Heart left ventricle (tissue), 16 donors: ENCODE measurements around the gene MEGF11. TPM values are rescaled to one million over a fixed set of nuclear protein-coding genes. Genes with fewer than 3 reads are reported as not detected.

Experiments
- ATAC-seq, 4 donors: fragments of 200-7000 bp; cut with Tn5 transposase; one replicate each; pipeline ENCODE4 v1.9.1; 2020 to 2022; ENCODE audit warnings: moderate library complexity in 4 of 4, mild to moderate bottlenecking in 3 of 4, moderate number of reproducible peaks in 1 of 4
- DNase-seq, 5 donors: peaks; one replicate each; pipeline ENCODE4 v3.0.0-alpha.2; 2020
- H3K27ac ChIP-seq, 12 donors: fragments of 200-600 bp; sonication (generic) in 4 of 12; one replicate each; pipeline versions ENCODE4 v1.5.0 to v1.8.0; 2016 to 2022; ENCODE audit warnings: mild to moderate bottlenecking in 2 of 12
- H3K27me3 ChIP-seq, 9 donors: fragments of 200-600 bp; sonication (generic) in 2 of 9; one replicate each; pipeline versions ENCODE4 v1.5.1 to v1.8.0; 2016 to 2022; ENCODE audit warnings: mild to moderate bottlenecking in 3 of 9
- H3K36me3 ChIP-seq, 9 donors: fragments of 200-600 bp; sonication (generic) in 2 of 9; one replicate each; pipeline versions ENCODE4 v1.5.0 to v1.8.0; 2018 to 2022; ENCODE audit warnings: mild to moderate bottlenecking in 2 of 9
- H3K4me1 ChIP-seq, 12 donors: fragments of 200-600 bp; sonication (generic) in 4 of 12; one replicate each; pipeline versions ENCODE4 v1.5.0 to v1.8.0; 2016 to 2022; ENCODE audit warnings: mild to moderate bottlenecking in 3 of 12
- H3K4me3 ChIP-seq, 12 donors: fragments of 200-600 bp; sonication (generic) in 4 of 12; one replicate each; pipeline versions ENCODE4 v1.5.0 to v1.8.0; 2017 to 2022; ENCODE audit warnings: mild to moderate bottlenecking in 9 of 12, moderate library complexity in 4 of 12
- H3K9me3 ChIP-seq, 12 donors: fragments of 200-600 bp; sonication (generic) in 4 of 12; one replicate each; pipeline versions ENCODE4 v1.5.0 to v1.8.0; 2016 to 2022; ENCODE audit warnings: mild to moderate bottlenecking in 1 of 12
- CTCF ChIP-seq, 12 donors: fragments of 200-600 bp; sonication (generic) in 4 of 12; IDR thresholded peaks; one replicate each; pipeline versions ENCODE4 v1.5.0 to v1.8.0; 2018 to 2022; ENCODE audit warnings: antibody characterized with exemption in 12 of 12, mild to moderate bottlenecking in 5 of 12
- POLR2A ChIP-seq, 2 donors: fragments of 450-650 bp; IDR thresholded peaks; one replicate each; pipeline ENCODE4 v1.6.1; 2017; ENCODE audit warnings: antibody characterized with exemption in 2 of 2, mild to moderate bottlenecking in 2 of 2, moderate library complexity in 2 of 2
- WGBS, 4 donors: extraction: QIAGEN DNeasy Blood & Tissue Kit in 2 of 4; methylation state at CpG; one replicate each; pipeline versions ENCODE4 v1.1.5 to v1.1.7; 2013 to 2018; 5-methylcytosine and 5-hydroxymethylcytosine counted together
- intact Hi-C, 10 donors: fragments of 100-400 bp; cut with DNase I; formaldehyde crosslinking; loops; one replicate each; pipeline versions ENCODE4 v1.11.1 to v1.14.2; 2022
- polyA plus RNA-seq, 2 donors: library from polyadenylated mRNA; stranded (reverse); fragments of 200-250 nt; gene quantifications; one replicate each; pipeline ENCODE4 v1.2.3, GENCODE V29; 2013
- total RNA-seq, 9 donors: library from RNA; depleted of rRNA in 2 of 9; stranded (reverse); fragments of >200 nt in 2 of 9; fragmentation: NEBNext Ultra II Directional in 3 of 9; extraction: Animal tissue kit (Norgen Biotek cat#: 25700) in 3 of 9; gene quantifications; one replicate each; pipeline versions ENCODE4 v1.1.0 to v1.2.4, GENCODE V29; 2016 to 2023
- donor health status: ischemic (EF 13 %, LVEDD 7.1; RV severe dilation, severe dysfunction).
- donor health status: healthy with polysubstance abuse.
- donor health status: DM: no; HTN: yes; CAD: no.
- donor health status: DM: no; HTN: no; CAD: no.
- donor health status: ischemic (EF 25% LVEDD 6.9; RV normal size, moderate dysfunction).
- donor health status: ischemic (EF 25% LVEDD 5.7; RV mildly dilated, moderate dysfunction).
- donor health status: healthy.
- donor health status: DM: yes; HTN: yes; CAD: no.
- donor health status: ischemic (EF 35%, LVEDD 5.7; RV mildly dilated, moderate dysfunction).
- donor health status: nonischemic (EF 11% LVEDD 7.7; RV severe dilation, severe dysfunction).
- donor health status: DM: yes; HTN: yes; CAD: no.
- donor health status: PGD.
- donor health status: ischemic (EF 29% LVEDD 5.4; RV normal size, mild dysfunction).
- donor health status: nonischemic (EF 23%, LVEDD 6.1; RV moderate dilation, normal function).

The MEGF11 gene
- total and polyA plus RNA-seq, 11 donors: 0.07 TPM; not detected in 10

- Histone ChIP-seq H3K9me3 (no peaks in the 10 kb centered on the region), H3K27me3 (no peaks in the 10 kb centered on the region), H3K27ac (no peak overlapping the region), H3K4me3 (no peak overlapping the region), H3K4me1 (peaks cover 0 to 44% (median 5%) of the 10 kb centered on the region in 12 donors), H3K36me3 (peaks cover 0 to 99% (median 90%) of the 10 kb centered on the region in 9 donors)
- TF ChIP-seq POLR2A (IDR thresholded peaks at IDR 0.05) (no peak), CTCF (IDR thresholded peaks at IDR 0.05) (no peak)
- no peak for DNase-seq
- 94 to 96% (median 95%) methylated on average over 6 of the region's 6 CpGs for WGBS, 4 donors
- intact Hi-C loops: no loop called here
- no peak for ATAC-seq
Measured at GRCh38 chr15:65883571-65883970, 370.0 kb downstream of the MEGF11 start.

- no peak overlapping the region for H3K4me3 ChIP-seq
- WGBS, 4 donors: 77 to 84% (median 83%) methylated on average over 3 of the region's 3 CpGs
- no peak for ATAC-seq
Measured at GRCh38 chr15:65881766-65882434, 371.6 kb downstream of the MEGF11 start.

GRCh38 chr15:65877749-65878148 is 375.8 kb downstream of the MEGF11 start:
- DNase-seq: no peak
- H3K4me1 ChIP-seq: peaks cover 0 to 37% (median 17%) of the 10 kb centered on the region in 12 donors
- H3K27me3 ChIP-seq: no peaks in the 10 kb centered on the region
- 93 to 96% (median 95%) methylated on average over 3 of the region's 3 CpGs for WGBS, 4 donors
- peaks cover 0 to 86% (median 64%) of the 10 kb centered on the region in 9 donors for H3K36me3 ChIP-seq
- no peak for ATAC-seq
- no peak for TF ChIP-seq POLR2A (IDR thresholded peaks at IDR 0.05)
- TF ChIP-seq CTCF (IDR thresholded peaks at IDR 0.05): no peak
- no peak overlapping the region for H3K4me3 ChIP-seq
- H3K27ac ChIP-seq: no peak overlapping the region
- intact Hi-C loops: no loop called here
- H3K9me3 ChIP-seq: no peaks in the 10 kb centered on the region

More at GRCh38 chr15:65881766-65882434, 371.6 kb downstream of the MEGF11 start:
- Histone ChIP-seq H3K36me3 (peaks cover 0 to 99% (median 90%) of the 10 kb centered on the region in 9 donors), H3K4me1 (peaks cover 0 to 29% (median 5%) of the 10 kb centered on the region in 12 donors), H3K27ac (no peak overlapping the region), H3K9me3 (no peaks in the 10 kb centered on the region), H3K27me3 (no peaks in the 10 kb centered on the region)
- DNase-seq: no peak
- intact Hi-C loops: no loop called here
- TF ChIP-seq CTCF (IDR thresholded peaks at IDR 0.05) (no peak), POLR2A (IDR thresholded peaks at IDR 0.05) (no peak)

- Histone ChIP-seq H3K9me3 (no peaks in the 10 kb centered on the region), H3K36me3 (peaks cover 0 to 63% (median 44%) of the 10 kb centered on the region in 9 donors), H3K27me3 (no peaks in the 10 kb centered on the region), H3K4me1 (peaks cover 0 to 48% (median 32%) of the 10 kb centered on the region in 12 donors), H3K4me3 (no peak overlapping the region), H3K27ac (peak overlapping the region in 1 of 12 donors; percentile 3)
- WGBS, 4 donors: 86 to 95% (median 92%) methylated on average over 1 of the region's 1 CpG
- ATAC-seq (no peak), DNase-seq (no peak)
- no peak for TF ChIP-seq CTCF (IDR thresholded peaks at IDR 0.05)
- no peak for TF ChIP-seq POLR2A (IDR thresholded peaks at IDR 0.05)
- intact Hi-C loops: loop anchor here in 1 of 10 donors (2.0 kb wide), 1 partner anchor 13 kb away; no protein-coding TSS in a partner anchor
Measured at GRCh38 chr15:65875458-65875857, 378.1 kb downstream of the MEGF11 start.
